Superior temporal gyrus (tissue), 1 donor: ENCODE results near the gene PPA1.
"Not testable (repeated sequence)": the region's sequence is repeated elsewhere in the genome, so short reads cannot be mapped to it uniquely, and the experiment has no call there.

Experiments
- DNase-seq: peaks from one replicate; pipeline ENCODE4 v3.0.0-alpha.2; 2016; ENCODE audit errors: extremely low spot score

PPA1 gene

GRCh38 chr10:70254778-70255328 is 21.6 kb upstream of the PPA1 start:
- no peak for DNase-seq

DNA sequence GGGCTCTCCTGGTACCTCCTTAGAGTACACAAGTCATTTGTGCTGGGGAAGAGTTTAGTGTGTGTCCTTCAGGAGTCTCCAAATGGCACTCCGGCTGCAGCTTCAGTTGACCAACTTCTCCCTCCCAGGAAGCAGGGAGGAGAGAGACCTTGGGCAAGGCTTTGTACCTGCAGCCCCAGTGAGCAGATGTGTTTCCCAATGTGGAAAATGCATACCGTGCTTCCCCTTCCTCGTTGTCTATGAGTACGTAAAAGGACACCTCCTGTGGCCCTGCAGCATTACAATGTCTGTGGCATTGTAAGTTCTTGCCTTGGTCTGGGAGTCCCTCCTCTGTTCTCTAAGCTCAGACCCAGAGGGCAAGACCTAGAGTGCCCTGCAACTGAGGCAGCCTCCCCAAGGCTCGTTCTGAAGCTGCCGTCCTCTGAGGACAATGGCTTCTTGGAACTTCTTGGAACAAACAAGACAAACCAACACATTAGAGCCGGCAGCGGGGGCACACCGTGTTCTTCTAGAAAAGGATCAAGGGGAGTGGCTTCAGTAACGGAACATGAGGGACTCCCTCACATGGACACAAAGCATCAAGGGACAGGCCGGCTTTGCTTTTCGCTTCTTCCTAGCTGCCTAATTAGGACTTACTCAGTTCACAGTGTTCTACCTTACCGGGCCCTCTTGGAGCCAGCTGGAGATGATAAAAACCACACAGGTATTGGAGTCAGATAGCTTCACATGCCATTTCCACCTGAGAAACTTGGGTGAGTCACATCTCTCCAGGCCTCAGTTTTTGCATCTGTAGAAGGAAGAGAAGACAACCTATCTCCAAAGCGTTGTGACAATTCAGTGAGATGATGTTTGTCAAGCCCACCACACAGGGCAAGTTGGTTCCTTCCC is 20.9 kb upstream of the PPA1 start:
- DNase-seq: no peak

GRCh38 chr10:70250961-70251680 is 17.9 kb upstream of the PPA1 start:
- peak; percentile 80 for DNase-seq

DNA sequence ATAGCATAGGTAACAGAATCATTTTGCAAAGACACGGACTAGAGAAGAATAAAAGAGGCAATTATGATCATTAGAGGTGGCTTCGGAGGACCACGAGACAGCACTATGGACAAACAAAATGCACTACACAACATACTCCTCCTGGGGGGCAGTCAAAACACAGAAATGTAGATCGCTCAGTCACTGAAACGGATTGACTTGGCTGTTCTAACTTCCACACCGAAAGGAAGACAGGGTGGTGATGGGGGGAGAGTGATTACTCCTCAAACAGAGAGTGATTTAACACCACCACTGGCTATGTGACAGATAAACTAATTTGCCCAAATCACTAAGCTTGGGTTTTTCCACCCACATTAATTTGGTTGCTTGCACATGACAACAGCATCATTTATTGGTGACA is 14.1 kb upstream of the PPA1 start:
- DNase-seq: no peak

DNA sequence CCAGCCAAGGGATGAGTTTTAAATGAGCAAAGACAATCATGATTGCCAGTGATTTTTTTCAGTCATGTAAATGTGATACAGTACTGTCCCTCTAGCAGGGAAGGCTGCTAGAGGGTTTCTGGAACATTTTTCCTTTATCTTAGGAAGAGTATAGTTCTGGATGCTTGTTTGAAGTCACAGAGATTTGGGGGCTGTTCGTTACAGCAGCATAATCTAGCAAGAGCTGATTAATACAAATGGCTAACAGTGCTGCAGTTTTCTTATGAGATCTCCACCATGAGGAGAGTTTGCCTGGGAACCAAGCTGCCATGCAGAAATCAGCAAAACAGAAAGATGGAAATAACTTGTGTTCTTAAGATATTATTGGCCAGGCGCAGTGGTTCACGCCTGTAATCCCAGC is 7.9 kb upstream of the PPA1 start:
- DNase-seq: no peak

DNA sequence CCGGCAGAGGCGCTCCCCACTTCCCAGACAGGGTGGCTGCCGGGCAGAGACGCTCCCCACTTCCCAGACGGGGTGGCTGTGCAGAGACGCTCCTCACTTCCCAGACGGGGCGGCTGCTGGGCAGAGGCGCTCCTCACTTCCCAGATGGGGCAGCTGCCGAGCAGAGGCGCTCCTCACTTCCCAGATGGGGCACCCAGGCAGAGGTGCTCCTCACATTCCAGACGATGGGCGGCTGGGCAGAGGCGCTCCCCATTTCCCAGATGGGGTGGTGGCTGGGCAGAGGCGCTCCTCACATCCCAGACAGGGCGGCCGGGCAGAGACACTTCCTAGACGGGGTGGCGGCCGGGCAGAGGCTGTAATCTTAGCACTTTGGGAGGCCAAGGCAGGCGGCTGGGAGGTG is 6.8 kb upstream of the PPA1 start:
- not testable (repeated sequence) for DNase-seq

- DNase-seq: not testable (repeated sequence)
Measured at GRCh38 chr10:70239077-70239976, 6.1 kb upstream of the PPA1 start.

GRCh38 chr10:70237958-70238536 is 4.8 kb upstream of the PPA1 start:
- DNase-seq: not testable (repeated sequence)

DNA sequence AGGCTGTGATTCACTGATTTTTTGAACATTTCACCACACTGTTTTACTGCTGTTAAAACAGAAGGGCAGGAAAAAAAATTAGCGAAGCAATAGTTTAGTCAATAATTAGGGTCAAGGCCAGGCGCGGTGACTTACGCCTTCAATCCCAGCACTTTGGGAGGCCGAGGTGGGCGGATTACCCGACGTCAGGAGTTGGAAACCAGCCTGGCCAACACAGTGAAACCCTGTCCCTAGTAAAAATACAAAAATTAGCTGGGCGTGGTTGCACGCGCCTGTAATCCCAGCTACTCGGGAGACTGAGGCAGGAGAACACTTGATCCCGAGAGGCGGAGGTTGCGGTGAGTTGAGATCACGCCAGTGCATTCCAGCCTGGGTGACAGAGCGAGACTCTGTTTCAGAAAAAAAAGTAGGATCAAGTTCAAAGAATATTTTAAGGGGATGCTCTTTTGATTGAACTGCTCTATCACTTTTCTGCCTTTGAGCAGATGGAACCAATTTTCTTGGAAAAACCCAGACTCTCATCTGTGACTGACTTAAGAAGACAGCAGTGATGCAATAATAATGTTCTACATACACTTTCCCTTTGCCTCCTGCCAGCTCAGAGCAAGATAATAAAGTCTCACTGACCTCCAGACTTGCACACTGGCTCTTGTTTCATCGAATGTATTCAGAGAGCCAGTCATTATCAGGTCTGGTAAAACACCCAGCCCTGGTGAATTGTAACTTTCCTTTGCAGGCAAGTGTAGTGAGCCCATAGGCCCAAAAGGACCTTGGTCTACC is 1.6 kb upstream of the PPA1 start:
- no peak for DNase-seq

GRCh38 chr10:70233939-70234300 is 691 bp upstream of the PPA1 start:
- DNase-seq: no peak

DNA sequence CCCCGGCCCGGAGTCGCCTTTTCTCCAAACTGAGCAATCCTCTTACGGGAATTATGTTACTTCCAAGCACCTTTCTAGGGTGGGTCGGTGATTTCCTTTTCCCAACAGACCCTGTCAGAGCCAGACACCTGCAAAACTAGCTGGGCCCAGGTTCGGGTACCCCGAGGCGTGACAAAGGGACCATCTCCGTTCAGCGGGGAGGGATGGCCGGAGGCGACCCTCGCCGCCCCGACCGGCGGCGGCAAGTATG is 445 bp downstream of the PPA1 start:
- no peak for DNase-seq

DNA sequence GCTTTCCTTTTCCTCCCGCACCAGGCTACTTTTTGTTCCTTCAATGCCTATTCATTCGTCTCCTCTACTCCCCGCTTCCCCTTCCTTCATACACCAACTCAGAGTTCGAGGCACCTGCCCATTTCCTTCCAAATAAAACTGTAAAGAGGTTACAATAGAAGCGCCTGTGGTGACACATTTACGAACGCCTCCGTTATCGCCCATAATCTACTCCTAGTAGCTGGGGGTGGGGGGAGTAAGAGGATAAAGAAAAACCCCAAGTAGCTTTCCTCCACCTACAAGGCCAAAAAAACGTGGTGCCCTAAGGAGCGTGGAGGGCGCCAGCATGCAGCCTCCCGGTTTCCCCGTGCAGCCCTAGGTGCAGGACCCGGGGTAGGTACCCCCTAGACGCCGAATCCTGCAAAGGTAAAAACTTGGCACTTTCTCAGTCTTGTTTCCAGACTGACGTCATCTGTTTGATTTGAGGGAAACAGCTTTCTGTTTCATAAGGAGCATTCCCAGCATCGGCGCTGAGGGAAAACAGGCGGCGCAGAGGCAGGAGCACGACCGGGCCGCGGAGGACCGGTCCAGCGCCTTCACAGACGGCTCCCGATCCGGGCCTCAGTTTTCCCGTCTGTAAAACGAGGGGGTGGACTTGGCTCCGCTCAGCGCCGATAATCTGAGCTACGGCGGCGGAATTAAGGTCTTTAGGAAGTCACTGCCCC is 922 bp downstream of the PPA1 start:
- DNase-seq: no peak

GRCh38 chr10:70228491-70228890 is 4.7 kb downstream of the PPA1 start:
- DNase-seq: no peak

DNA sequence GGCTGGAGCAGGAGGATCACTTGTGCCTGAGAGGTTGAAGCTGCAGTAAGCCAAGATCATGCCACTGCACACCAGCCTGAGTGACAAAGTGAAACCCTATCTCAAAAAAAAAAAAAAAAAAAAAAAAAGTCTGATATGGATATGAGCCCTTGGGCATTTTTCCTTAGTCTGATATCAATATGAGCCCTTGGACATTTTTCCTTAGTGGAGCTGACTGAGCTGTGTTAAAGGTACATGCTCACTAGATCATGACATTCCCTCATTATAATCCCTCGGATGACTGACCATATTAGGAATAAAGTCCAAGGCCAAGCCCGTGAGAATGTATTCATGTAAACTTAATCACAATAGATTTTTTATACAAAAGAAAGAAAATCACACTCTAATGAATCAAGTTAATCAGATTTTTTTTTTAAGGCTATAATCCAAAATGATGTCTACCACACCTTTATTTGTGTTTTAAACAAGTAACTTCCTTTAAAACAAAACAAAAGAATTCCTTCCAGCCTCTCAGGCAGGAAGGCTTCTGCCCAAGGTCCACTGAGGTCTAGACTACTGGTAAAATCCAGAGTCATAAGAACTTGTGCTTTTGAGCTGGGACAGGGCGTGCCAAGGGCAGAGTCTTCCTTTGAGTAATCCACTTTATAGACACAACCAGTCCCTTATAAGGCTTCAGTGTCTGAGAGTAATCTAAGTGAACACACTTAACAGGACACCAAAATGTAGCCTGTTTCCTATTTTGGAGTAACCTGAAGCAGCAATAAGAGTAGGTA is 5.5 kb downstream of the PPA1 start:
- DNase-seq: peak; percentile 27

- no peak for DNase-seq
Measured at GRCh38 chr10:70223728-70224127, 9.5 kb downstream of the PPA1 start.

GRCh38 chr10:70222811-70223447 is 10.3 kb downstream of the PPA1 start:
- DNase-seq: not testable (repeated sequence)

DNA sequence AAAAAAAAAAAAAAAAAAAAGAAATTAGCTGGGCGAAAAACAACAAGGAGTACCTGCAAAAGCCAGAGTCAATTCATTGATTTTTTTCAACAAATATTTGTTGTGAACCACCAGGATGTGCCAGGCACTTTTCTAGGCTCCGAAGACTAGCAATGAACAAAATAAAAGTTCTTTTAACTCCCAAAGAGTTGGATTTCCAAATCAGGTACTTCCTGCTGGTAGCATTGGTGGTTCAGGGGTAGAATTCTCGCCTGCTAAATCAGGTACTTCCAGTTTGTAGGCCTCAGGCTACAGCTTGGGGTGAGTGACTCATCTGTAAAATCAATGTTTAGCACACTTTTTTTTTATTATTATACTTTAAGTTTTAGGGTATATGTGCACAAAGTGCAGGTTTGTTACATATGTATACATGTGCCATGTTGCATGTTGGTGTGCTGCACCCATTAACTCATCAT is 10.9 kb downstream of the PPA1 start:
- DNase-seq: no peak

GRCh38 chr10:70221030-70221429 is 12.2 kb downstream of the PPA1 start:
- DNase-seq: no peak

- DNase-seq: no peak
Measured at GRCh38 chr10:70212879-70213278, 20.4 kb downstream of the PPA1 start.
